NCI-H2029 (cell line): ENCODE data around the gene FHAD1.
A peak's percentile ranks its signal among the peaks of the same experiment; 100 is the strongest.
"Not testable (repeated sequence)": the region's sequence is repeated elsewhere in the genome, so short reads cannot be mapped to it uniquely, and the experiment has no call there.

ENCODE experiments used
- DNase-seq: peaks from one replicate; lab custom pipeline; 2025; lab: John Stamatoyannopoulos, UW

FHAD1 gene

GRCh38 chr1:15418806-15419515 is 171.9 kb downstream of the FHAD1 start:
- DNase-seq = peak; percentile 36

GRCh38 chr1:15420853-15421465 is 173.9 kb downstream of the FHAD1 start:
- DNase-seq = no peak

GRCh38 chr1:15422871-15423270 is 175.8 kb downstream of the FHAD1 start:
- no peak for DNase-seq

GRCh38 chr1:15423355-15424077 is 176.5 kb downstream of the FHAD1 start:
- DNase-seq = no peak

GRCh38 chr1:15424146-15424667 is 177.2 kb downstream of the FHAD1 start:
- peak; percentile 93 for DNase-seq

GRCh38 chr1:15424981-15425380 is 178.0 kb downstream of the FHAD1 start:
- no peak for DNase-seq

GRCh38 chr1:15425521-15425920 is 178.5 kb downstream of the FHAD1 start:
- no peak for DNase-seq

GRCh38 chr1:15425958-15426357 is 178.9 kb downstream of the FHAD1 start:
- no peak for DNase-seq

- no peak for DNase-seq
These were observed 179.7 kb downstream of the FHAD1 start for GRCh38 chr1:15426492-15427279.

GRCh38 chr1:15427280-15427666 is 180.2 kb downstream of the FHAD1 start:
- DNase-seq = no peak

GRCh38 chr1:15428252-15428651 is 181.2 kb downstream of the FHAD1 start:
- not testable (repeated sequence) for DNase-seq

GRCh38 chr1:15428815-15429435 is 181.9 kb downstream of the FHAD1 start:
- DNase-seq = no peak

- no peak for DNase-seq
These were observed 182.7 kb downstream of the FHAD1 start for GRCh38 chr1:15429701-15430149.

GRCh38 chr1:15430787-15431570 is 184.0 kb downstream of the FHAD1 start:
- no peak for DNase-seq

GRCh38 chr1:15431571-15431948 is 184.5 kb downstream of the FHAD1 start:
- DNase-seq = no peak

- no peak for DNase-seq
These were observed 185.3 kb downstream of the FHAD1 start for GRCh38 chr1:15432324-15432723.

- DNase-seq = no peak
These were observed 186.4 kb downstream of the FHAD1 start for GRCh38 chr1:15433471-15433870.

GRCh38 chr1:15434739-15435138 is 187.7 kb downstream of the FHAD1 start:
- DNase-seq = not testable (repeated sequence)

- DNase-seq = no peak
These were observed 188.4 kb downstream of the FHAD1 start for GRCh38 chr1:15435239-15436077.
